Fibroblast of villous mesenchyme (primary cell): ENCODE measurements around the gene CFAP46. TPM values are rescaled to one million over a fixed set of nuclear protein-coding genes. Genes with fewer than 3 reads are reported as not detected.

Experiments used
- DNase-seq: peaks from one replicate; pipeline ENCODE4 v3.0.0-alpha.2; 2010; ENCODE audit warnings: low read depth
- H3K4me3 ChIP-seq: 2 replicates; pipeline ENCODE4 v1.5.1; 2011; ENCODE audit warnings: low read depth, mild to moderate bottlenecking, low read length
- CTCF ChIP-seq: IDR thresholded peaks from 2 replicates; pipeline ENCODE4 v1.5.1; 2012; ENCODE audit warnings: low read depth, mild to moderate bottlenecking, low read length; ENCODE audit not compliant: insufficient read depth
- total RNA-seq: library from RNA; depleted of rRNA; stranded (reverse); fragments of >200 nt; gene quantifications from 2 replicates; pipeline ENCODE4 v1.2.3, GENCODE V29; 2012

CFAP46 gene
- total RNA-seq, 1 donor: under 0.01 TPM

GRCh38 chr10:132979491-132980425, 37.4 kb upstream of the CFAP46 start:
- no peak for TF ChIP-seq CTCF
- no peak for DNase-seq
- H3K4me3 ChIP-seq: no peak overlapping the region

GRCh38 chr10:132978542-132978941, 36.2 kb upstream of the CFAP46 start:
- DNase-seq: no peak
- no peak for TF ChIP-seq CTCF
- H3K4me3 ChIP-seq: no peak overlapping the region

DNA sequence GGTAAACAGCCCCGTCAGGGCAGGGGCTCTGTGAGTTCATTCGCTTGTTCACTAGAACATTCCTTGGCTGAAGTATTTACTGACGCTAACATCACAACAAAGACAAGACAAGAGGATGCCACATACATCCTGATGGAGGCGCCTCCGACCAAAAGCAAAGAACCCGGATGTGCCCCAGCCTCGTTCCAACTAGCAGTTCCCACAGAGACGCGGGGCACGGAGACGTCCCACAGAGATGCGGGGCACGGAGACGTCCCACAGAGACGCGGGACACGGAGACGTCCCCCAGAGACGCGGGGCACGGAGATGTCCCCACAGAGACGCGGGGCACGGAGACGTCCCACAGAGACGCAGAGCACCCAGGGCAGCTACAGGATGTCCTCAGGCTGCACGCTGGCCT, 35.4 kb upstream of the CFAP46 start:
- H3K4me3 ChIP-seq: no peak overlapping the region
- no peak for DNase-seq
- no peak for TF ChIP-seq CTCF

GRCh38 chr10:132977076-132977475, 34.7 kb upstream of the CFAP46 start:
- H3K4me3 ChIP-seq: no peak overlapping the region
- no peak for DNase-seq
- no peak for TF ChIP-seq CTCF

DNA sequence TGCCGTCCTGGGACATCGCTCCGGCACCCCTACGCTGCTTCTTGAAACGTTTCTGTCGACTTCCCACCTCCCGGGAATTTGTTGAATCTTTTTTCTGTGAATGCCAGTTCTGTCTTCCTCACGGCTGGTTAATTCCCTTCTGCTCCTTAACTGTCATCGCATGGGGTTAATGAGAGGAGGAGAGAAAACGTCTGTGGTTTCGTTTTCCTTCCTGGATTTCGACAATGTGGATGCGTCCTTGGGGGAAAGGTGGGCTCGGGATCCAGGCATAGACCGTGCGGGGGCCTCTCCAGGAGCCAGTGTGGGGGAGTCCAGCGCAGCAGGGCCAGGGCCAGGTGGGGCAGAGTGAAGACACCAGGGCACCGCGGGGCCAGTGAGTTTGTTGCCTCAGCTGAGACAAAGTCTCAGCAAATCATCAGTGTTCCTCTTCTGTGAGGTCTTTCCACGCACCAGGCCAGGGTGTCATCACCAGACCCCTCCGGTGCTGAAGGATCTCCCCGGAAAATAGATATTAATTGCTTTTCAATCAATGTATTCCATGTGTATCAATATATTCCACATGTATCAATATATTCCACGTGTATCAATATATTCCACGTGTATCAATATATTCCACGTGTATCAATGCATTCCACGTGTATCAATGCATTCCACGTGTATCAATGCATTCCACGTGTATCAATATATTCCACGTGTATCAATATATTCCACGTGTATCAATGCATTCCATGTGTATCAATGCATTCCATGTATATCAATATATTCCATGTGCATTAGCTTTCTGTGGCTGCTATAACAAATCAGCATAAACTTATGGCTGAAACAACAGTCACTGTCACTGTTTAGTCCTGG, 33.7 kb upstream of the CFAP46 start:
- no peak overlapping the region for H3K4me3 ChIP-seq
- no peak for DNase-seq
- no peak for TF ChIP-seq CTCF

DNA sequence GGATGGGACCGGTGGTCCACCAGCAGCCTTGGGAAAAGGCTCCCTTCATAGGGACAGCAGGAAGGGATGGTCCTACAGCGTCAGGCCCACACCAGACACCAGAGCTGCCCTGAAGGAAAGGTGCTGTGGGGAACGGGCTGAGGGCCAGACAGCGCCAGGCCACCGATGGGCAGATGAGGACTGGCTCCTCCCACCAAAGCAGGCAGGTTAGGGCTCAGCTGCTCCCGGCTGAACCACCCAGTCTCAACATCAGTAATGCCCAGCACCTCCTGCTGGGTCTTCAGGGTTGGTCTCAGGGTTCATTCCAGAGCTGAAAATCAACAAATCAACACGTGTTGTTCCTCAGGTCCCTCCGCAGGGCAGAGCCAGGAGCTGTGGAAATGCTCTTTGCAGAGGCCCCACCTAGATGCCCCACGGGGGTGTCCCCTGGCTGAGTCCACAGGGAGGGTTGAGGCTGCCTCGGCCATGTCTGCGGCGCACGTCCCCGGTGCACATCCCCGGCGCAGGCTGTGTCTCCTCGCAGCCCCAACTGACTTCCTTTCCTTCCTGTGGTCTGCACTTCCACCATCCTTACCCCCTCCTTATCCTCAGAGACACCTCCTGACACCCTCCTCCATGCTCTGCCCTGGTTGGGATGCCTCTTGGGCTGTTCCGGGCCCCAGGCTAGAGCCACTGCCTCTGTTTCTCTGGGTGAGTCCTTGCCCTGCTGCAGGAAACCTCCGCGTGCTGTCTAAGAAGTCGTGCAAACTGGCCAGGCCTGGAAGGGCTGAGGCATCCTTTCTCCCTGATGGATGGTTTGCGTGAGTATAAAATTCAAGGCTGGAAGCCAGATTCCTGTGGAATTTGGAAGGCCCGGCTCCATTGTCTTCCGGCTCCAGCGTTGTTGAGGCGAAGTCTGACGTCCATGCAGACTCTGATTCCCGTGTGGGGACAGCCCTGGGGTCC, 32.8 kb upstream of the CFAP46 start:
- no peak for DNase-seq
- no peak overlapping the region for H3K4me3 ChIP-seq
- no peak for TF ChIP-seq CTCF
